Trophoblast cell (in vitro differentiated cells and primary cell): ENCODE results near the gene PPM1N.
A peak's percentile ranks its signal among the peaks of the same experiment; 100 is the strongest.

ENCODE experiments used
- DNase-seq, 2 donors: peaks; one replicate each; pipeline ENCODE4 v3.0.0-alpha.2; 2016
- H2AFZ ChIP-seq: 2 replicates; pipeline ENCODE4 v1.6.1; 2013; ENCODE audit warnings: low read length, moderate library complexity, mild to moderate bottlenecking; ENCODE audit not compliant: insufficient read depth, poor library complexity
- H2AK5ac ChIP-seq: 2 replicates; pipeline ENCODE4 v1.6.1; 2013; ENCODE audit warnings: mild to moderate bottlenecking, low read length
- H2BK120ac ChIP-seq: 2 replicates; pipeline ENCODE4 v1.6.1; 2013; ENCODE audit warnings: low read length, mild to moderate bottlenecking, moderate library complexity; ENCODE audit not compliant: insufficient read depth, poor library complexity
- H2BK12ac ChIP-seq: 2 replicates; pipeline ENCODE4 v1.6.1; 2013; ENCODE audit warnings: mild to moderate bottlenecking, low read length, moderate library complexity
- H2BK5ac ChIP-seq: 2 replicates; pipeline ENCODE4 v1.6.1; 2013; ENCODE audit warnings: low read length, low read depth, moderate library complexity, mild to moderate bottlenecking; ENCODE audit not compliant: poor library complexity
- H3K14ac ChIP-seq: 2 replicates; pipeline ENCODE4 v1.6.1; 2013; ENCODE audit warnings: mild to moderate bottlenecking, low read length
- H3K18ac ChIP-seq: 2 replicates; pipeline ENCODE4 v1.6.1; 2013; ENCODE audit warnings: mild to moderate bottlenecking, low read length
- H3K23ac ChIP-seq: 2 replicates; pipeline ENCODE4 v1.6.1; 2013; ENCODE audit warnings: low read length
- H3K27ac ChIP-seq: 2 replicates; pipeline ENCODE4 v1.5.1; 2013; ENCODE audit warnings: low read depth, mild to moderate bottlenecking, inconsistent platforms, low read length, moderate library complexity
- H3K27me3 ChIP-seq: 2 replicates; pipeline ENCODE4 v1.6.1; 2013; ENCODE audit warnings: inconsistent platforms, mild to moderate bottlenecking, low read length, moderate library complexity; ENCODE audit not compliant: insufficient read depth
- H3K36me3 ChIP-seq, 2 experiments: 1 replicate in 1 of 2; 2 replicates in 1 of 2; pipeline ENCODE4 v1.6.1; 2013; ENCODE audit warnings: low read length in 2 of 2, mild to moderate bottlenecking in 2 of 2, moderate library complexity in 1 of 2; ENCODE audit not compliant: insufficient read depth in 2 of 2, control insufficient read depth in 1 of 2
- H3K4ac ChIP-seq: 2 replicates; pipeline ENCODE4 v1.6.1; 2013; ENCODE audit warnings: low read depth, mild to moderate bottlenecking, low read length, moderate library complexity
- H3K4me1 ChIP-seq, 2 experiments: 1 replicate in 1 of 2; 2 replicates in 1 of 2; pipeline ENCODE4 v1.6.1; 2013; ENCODE audit warnings: low read length in 2 of 2, mild to moderate bottlenecking in 2 of 2, moderate library complexity in 1 of 2; ENCODE audit not compliant: insufficient read depth in 2 of 2, control insufficient read depth in 1 of 2
- H3K4me2 ChIP-seq: 2 replicates; pipeline ENCODE4 v1.6.1; 2013; ENCODE audit warnings: inconsistent platforms, mild to moderate bottlenecking, low read length, moderate library complexity
- H3K4me3 ChIP-seq: 2 replicates; pipeline ENCODE4 v1.5.1; 2013; ENCODE audit warnings: mild to moderate bottlenecking, low read depth, low read length, inconsistent platforms
- H3K79me1 ChIP-seq: one replicate; pipeline ENCODE4 v1.6.1; 2013; ENCODE audit warnings: low read length
- H3K79me2 ChIP-seq: 2 replicates; pipeline ENCODE4 v1.6.1; 2013; ENCODE audit warnings: low read length, mild to moderate bottlenecking; ENCODE audit not compliant: control insufficient read depth, insufficient read depth, poor library complexity
- H3K9ac ChIP-seq: 2 replicates; pipeline ENCODE4 v1.6.1; 2013; ENCODE audit warnings: mild to moderate bottlenecking, low read length
- H3K9me3 ChIP-seq: 2 replicates; pipeline ENCODE4 v1.6.1; 2013; ENCODE audit warnings: low read depth, mild to moderate bottlenecking, control low read depth, inconsistent platforms, low read length; ENCODE audit not compliant: insufficient read depth
- H4K12ac ChIP-seq: 2 replicates; pipeline ENCODE4 v1.6.1; 2013; ENCODE audit warnings: low read depth, mild to moderate bottlenecking, low read length, moderate library complexity
- H4K8ac ChIP-seq: 2 replicates; pipeline ENCODE4 v1.6.1; 2013; ENCODE audit warnings: low read depth, mild to moderate bottlenecking, low read length, moderate library complexity
- H4K91ac ChIP-seq: one replicate; pipeline ENCODE4 v1.6.1; 2013; ENCODE audit warnings: low read depth, mild to moderate bottlenecking, low read length, moderate library complexity
- WGBS: extraction: QIAGEN DNeasy Blood & Tissue Kit; methylation state at CpG from one replicate; pipeline ENCODE4 v1.1.7; 2013; ENCODE audit warnings: missing lambda C conversion rate; ENCODE audit not compliant: insufficient read length, insufficient coverage; ENCODE audit errors: extremely low coverage; 5-methylcytosine and 5-hydroxymethylcytosine counted together

PPM1N gene

DNA sequence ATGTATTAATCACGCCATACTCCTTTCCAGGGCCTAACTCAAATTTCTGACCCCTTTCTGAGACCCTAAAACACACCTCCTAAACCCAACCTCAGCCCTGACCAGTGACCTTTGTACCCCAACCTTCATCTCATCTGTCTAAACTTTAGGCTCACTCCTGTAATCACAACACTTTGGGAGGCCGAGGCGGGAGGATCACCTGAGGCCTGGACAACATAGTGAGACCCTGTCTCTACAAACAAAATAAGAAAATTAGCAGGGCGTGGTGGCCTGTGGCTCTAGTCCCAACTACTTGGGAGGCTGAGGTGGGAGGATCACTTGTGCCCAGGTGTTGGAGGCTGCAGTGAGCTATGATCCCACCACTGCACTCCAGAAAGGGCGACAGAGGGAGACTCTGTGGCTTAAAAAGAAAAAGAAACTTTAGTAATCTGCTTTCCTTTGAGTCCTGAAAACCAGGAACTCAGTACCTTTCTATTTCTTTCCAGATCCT, 6.1 kb upstream of the PPM1N start:
- Histone ChIP-seq H4K12ac (no peak overlapping the region), H2BK12ac (no peak overlapping the region), H3K23ac (no peak overlapping the region), H3K9ac (no peak overlapping the region), H3K4me1 (peaks cover 5 to 13% of the 10 kb centered on the region in 2 experiments), H3K27ac (no peak overlapping the region), H3K9me3 (peaks cover 2% of the 10 kb centered on the region), H3K4ac (no peak overlapping the region), H4K8ac (peak overlapping the region; percentile 51), H3K79me1 (peaks cover 6% of the 10 kb centered on the region), H3K27me3 (no peaks in the 10 kb centered on the region), H3K4me2 (peak overlapping the region; percentile 75), H2BK5ac (no peak overlapping the region), H3K18ac (no peak overlapping the region), H3K4me3 (no peak overlapping the region), H4K91ac (peak overlapping the region; percentile 4), H3K14ac (no peak overlapping the region), H3K36me3 (peaks cover 19 to 20% of the 10 kb centered on the region in 2 experiments), H2AFZ (no peak overlapping the region), H2BK120ac (no peak overlapping the region), H3K79me2 (peaks cover 2% of the 10 kb centered on the region), H2AK5ac (peak overlapping the region; percentile 5)
- no peak for DNase-seq
- WGBS, result no CpG with 5 or more reads among the region's 5 CpGs

DNA sequence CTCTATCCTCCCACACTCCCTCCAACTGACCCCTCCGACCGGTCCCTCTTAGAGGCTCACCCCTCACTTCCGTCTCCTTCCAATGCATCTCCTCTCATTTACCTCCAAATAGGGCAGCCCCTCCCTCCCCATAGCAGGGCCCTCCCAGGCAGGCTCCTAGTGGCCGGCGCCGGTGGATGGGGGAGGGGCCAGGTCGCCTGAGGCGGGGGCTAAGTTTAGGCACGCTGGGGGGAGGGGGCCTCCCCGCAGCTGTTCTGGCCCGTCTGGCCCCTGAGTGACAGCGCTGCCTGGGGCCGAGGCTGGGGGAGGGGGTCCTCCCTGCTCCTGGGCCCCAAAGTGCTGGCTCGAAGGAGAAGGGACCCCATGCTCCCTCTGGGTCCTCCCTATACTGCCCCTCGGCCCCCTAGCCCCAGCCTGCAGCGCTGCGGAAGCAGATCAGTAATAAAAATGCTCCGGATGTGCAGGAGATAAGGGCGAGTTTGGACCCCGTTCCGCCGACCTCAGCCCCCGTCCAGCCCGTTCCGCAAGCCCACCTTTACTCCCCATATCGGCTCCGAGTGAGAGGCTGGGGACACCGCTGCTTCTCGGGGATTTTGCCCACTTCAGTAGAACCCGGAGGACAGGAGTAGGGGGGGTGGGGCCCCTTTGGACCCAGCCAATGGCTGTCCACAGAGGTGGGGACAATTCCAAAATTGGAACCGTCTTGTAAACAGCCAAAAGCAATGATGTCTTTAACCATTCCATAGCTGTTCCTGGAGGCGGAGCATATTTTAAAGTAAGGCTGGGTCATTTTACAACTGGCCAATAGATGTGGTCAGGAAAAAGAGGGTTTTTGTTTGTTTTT, 5.4 kb upstream of the PPM1N start:
- Histone ChIP-seq H2BK5ac (peak overlapping the region; percentile 15), H2AK5ac (no peak overlapping the region), H2BK120ac (peak overlapping the region; percentile 15), H3K23ac (no peak overlapping the region), H3K36me3 (peaks cover 19% of the 10 kb centered on the region in 2 experiments), H4K91ac (peak overlapping the region; percentile 55), H3K79me2 (peaks cover 2% of the 10 kb centered on the region), H3K18ac (peak overlapping the region; percentile 81), H2BK12ac (no peak overlapping the region), H3K4me2 (peak overlapping the region; percentile 75), H3K4me3 (peak overlapping the region; percentile 72), H3K4ac (no peak overlapping the region), H4K12ac (peak overlapping the region; percentile 11), H3K14ac (peak overlapping the region; percentile 36), H3K9me3 (peaks cover 2% of the 10 kb centered on the region), H3K27me3 (peaks cover 2% of the 10 kb centered on the region), H4K8ac (peak overlapping the region; percentile 66), H2AFZ (peak overlapping the region; percentile 77), H3K9ac (peak overlapping the region; percentile 67), H3K27ac (peak overlapping the region; percentile 58), H3K79me1 (peaks cover 8% of the 10 kb centered on the region), H3K4me1 (peaks cover 7 to 15% of the 10 kb centered on the region in 2 experiments)
- peak; percentile 63 to 84 for DNase-seq
- WGBS, result no CpG with 5 or more reads among the region's 32 CpGs

DNA sequence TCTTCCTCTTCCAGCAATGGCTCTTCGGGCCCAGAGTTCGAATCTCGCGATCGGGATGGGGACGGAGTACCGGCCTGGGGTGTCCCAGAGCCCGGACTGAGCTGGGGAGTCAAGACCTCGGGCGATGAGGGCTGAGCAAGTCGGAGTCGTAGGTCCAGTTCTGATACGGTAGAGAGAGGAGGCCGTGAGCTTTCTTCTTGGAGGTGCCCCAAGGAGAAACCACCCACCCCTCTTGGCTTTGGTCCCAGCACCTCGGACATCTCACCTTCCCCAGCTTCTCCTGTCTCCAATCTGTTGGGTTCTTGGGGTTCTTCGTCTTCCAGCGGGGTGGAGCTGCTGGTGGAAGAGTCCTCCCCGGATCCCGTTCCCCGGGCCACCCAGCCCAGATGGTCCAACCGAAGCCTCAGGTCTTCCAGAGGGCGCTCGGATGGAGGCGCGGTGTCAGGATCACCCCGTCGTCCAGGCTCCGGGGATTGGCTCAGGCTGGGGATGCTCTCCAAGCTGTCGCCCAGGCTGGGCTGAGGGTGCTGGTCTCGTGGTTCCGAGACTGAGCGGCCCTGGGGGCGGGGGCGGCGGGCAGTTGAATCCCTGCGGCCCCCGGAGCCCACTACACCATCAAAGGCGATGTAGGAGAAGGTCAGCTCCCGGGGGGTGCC, 3.9 kb upstream of the PPM1N start:
- peaks cover 19 to 25% of the 10 kb centered on the region in 2 experiments for H3K4me1 ChIP-seq
- H3K27ac ChIP-seq, result no peak overlapping the region
- H2AK5ac ChIP-seq, result no peak overlapping the region
- no peak overlapping the region for H3K14ac ChIP-seq
- H3K18ac ChIP-seq, result no peak overlapping the region
- no peak overlapping the region for H3K4me3 ChIP-seq
- H4K8ac ChIP-seq, result no peak overlapping the region
- no peak overlapping the region for H3K4me2 ChIP-seq
- H3K79me1 ChIP-seq, result peaks cover 8% of the 10 kb centered on the region
- no peak overlapping the region for H2BK12ac ChIP-seq
- H3K9ac ChIP-seq, result no peak overlapping the region
- no peak overlapping the region for H4K12ac ChIP-seq
- H3K27me3 ChIP-seq, result peaks cover 17% of the 10 kb centered on the region
- no peak overlapping the region for H2BK120ac ChIP-seq
- no CpG with 5 or more reads among the region's 39 CpGs for WGBS
- H3K23ac ChIP-seq, result no peak overlapping the region
- DNase-seq, result no peak
- peaks cover 2% of the 10 kb centered on the region for H3K79me2 ChIP-seq
- peaks cover 7% of the 10 kb centered on the region for H3K9me3 ChIP-seq
- H4K91ac ChIP-seq, result no peak overlapping the region
- no peak overlapping the region for H2BK5ac ChIP-seq
- H2AFZ ChIP-seq, result no peak overlapping the region
- peaks cover 9 to 10% of the 10 kb centered on the region in 2 experiments for H3K36me3 ChIP-seq
- no peak overlapping the region for H3K4ac ChIP-seq

DNA sequence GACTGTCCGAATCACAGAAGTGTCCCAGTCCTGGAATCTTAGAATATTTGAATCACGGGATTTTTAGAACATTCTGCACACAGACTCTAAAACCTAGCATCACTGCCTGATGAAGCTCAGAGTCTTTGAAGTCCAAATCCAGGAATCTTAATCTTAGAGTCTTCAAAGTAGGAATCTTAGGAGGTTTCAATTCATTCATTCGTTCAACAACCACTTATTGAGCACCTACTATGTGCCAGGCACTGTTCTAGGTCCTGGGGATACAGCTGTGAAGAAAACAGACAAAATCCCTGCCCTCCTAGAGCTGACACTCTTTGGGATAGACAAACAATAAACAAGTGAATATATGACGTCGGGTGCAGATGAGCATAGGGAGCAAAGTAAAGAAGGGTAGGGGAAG, 3.1 kb upstream of the PPM1N start:
- H3K9me3 ChIP-seq, result peaks cover 7% of the 10 kb centered on the region
- H2AFZ ChIP-seq, result no peak overlapping the region
- H3K18ac ChIP-seq, result no peak overlapping the region
- H2BK120ac ChIP-seq, result no peak overlapping the region
- H3K4ac ChIP-seq, result no peak overlapping the region
- H3K4me2 ChIP-seq, result no peak overlapping the region
- peaks cover 8% of the 10 kb centered on the region for H3K79me1 ChIP-seq
- peaks cover 21 to 25% of the 10 kb centered on the region in 2 experiments for H3K4me1 ChIP-seq
- H2BK12ac ChIP-seq, result no peak overlapping the region
- no peak overlapping the region for H3K4me3 ChIP-seq
- no peak overlapping the region for H4K91ac ChIP-seq
- H3K9ac ChIP-seq, result no peak overlapping the region
- H3K79me2 ChIP-seq, result peaks cover 2% of the 10 kb centered on the region
- H2AK5ac ChIP-seq, result no peak overlapping the region
- H3K27ac ChIP-seq, result no peak overlapping the region
- H3K27me3 ChIP-seq, result peaks cover 20% of the 10 kb centered on the region
- H3K36me3 ChIP-seq, result peaks cover 9 to 10% of the 10 kb centered on the region in 2 experiments
- H2BK5ac ChIP-seq, result no peak overlapping the region
- H3K23ac ChIP-seq, result no peak overlapping the region
- no peak overlapping the region for H4K12ac ChIP-seq
- WGBS, result no CpG with 5 or more reads among the region's 5 CpGs
- H4K8ac ChIP-seq, result no peak overlapping the region
- DNase-seq, result no peak
- no peak overlapping the region for H3K14ac ChIP-seq
